Epithelial cell of esophagus (primary cell): ENCODE results near the gene MYOZ2.

Experiments used
- DNase-seq: peaks from one replicate; pipeline ENCODE4 v3.0.0; 2010; ENCODE audit warnings: low read depth
- H3K4me3 ChIP-seq: 2 replicates; pipeline ENCODE4 v1.5.1; 2011; ENCODE audit warnings: mild to moderate bottlenecking, low read length, control low read depth
- CTCF ChIP-seq: IDR thresholded peaks from 2 replicates; pipeline ENCODE4 v1.5.1; 2011; ENCODE audit warnings: low read depth, mild to moderate bottlenecking, low read length, control low read depth, inconsistent platforms; ENCODE audit not compliant: insufficient read depth; ENCODE audit errors: missing control alignments

The MYOZ2 gene

DNA sequence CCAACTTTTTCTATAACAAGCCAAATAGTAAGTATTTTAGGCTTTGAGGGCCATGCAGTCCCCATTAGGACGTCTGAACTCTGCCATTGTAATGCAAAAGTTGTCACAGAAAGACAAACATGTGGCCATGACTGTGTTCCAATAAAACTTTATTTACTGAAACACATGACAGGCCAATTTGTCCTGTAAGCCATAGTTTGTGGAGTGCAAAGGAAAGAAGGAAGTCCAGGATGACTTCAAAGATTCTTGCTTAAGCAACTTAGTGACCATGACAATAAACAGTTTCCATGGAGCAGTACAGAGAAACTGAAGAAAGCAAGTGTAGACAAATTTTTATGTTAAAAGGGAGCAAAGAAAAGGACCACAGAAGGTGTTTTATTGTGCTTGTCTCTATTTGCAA lies 35.0 kb upstream of the MYOZ2 start:
- H3K4me3 ChIP-seq, result no peak overlapping the region
- DNase-seq, result no peak
- TF ChIP-seq CTCF, result no peak

DNA sequence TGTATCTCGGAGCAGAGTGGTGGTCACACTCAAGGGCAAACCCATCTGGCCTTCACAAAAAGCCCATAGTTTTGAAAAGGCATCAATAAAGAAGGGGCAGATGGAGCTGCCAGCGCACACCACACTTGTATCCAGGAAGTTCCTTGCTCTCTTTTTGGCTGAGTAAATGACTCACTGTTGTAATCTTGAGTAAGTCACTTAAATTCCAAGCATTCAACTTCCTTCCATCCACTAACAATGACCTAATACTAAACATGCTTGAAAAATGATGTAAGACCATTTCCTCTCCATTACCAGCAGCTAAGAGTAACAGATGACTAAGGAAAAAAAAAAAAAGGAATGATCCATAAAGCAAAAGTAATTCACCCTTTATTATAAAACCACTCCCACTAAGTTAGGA lies 32.4 kb upstream of the MYOZ2 start:
- TF ChIP-seq CTCF, result no peak
- H3K4me3 ChIP-seq, result no peak overlapping the region
- DNase-seq, result peak; percentile 96

- no peak for TF ChIP-seq CTCF
- H3K4me3 ChIP-seq, result no peak overlapping the region
These were observed 30.9 kb upstream of the MYOZ2 start for GRCh38 chr4:119104644-119105273.

DNA sequence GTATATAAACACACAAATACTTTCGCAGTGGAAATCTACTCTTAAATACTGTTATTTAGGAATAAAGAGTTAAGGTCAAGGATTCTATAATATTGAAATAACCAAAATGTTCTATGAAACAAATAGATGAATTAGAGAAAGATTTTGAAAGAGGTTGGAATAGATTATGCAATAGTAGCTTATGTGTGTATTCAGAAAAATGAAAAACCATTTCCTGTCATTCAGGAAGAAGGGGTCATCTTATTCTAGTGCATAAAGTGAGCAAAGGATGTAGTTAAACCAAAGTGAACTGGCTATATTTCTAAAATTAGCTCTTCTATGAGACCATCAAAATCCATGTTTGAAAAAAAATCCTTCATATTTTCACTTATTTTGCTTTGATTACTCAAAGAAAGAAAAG lies 30.0 kb upstream of the MYOZ2 start:
- no peak for TF ChIP-seq CTCF

More at GRCh38 chr4:119104644-119105273, 30.9 kb upstream of the MYOZ2 start:
- no peak for DNase-seq

GRCh38 chr4:119106036-119107000 lies 29.3 kb upstream of the MYOZ2 start:
- DNase-seq, result peak; percentile 47
- no peak for TF ChIP-seq CTCF
- H3K4me3 ChIP-seq, result no peak overlapping the region

More for the DNA sequence above, 30.0 kb upstream of the MYOZ2 start:
- no peak for DNase-seq
- H3K4me3 ChIP-seq, result no peak overlapping the region

GRCh38 chr4:119110121-119110520 lies 25.5 kb upstream of the MYOZ2 start:
- no peak for TF ChIP-seq CTCF
- DNase-seq, result no peak
- no peak overlapping the region for H3K4me3 ChIP-seq

- TF ChIP-seq CTCF, result no peak
- DNase-seq, result no peak
These were observed 24.3 kb upstream of the MYOZ2 start for GRCh38 chr4:119111296-119111695.

More at GRCh38 chr4:119111296-119111695, 24.3 kb upstream of the MYOZ2 start:
- no peak overlapping the region for H3K4me3 ChIP-seq
